Neuronal stem cell (in vitro differentiated cells): Measurements from ENCODE around the gene TRIM9.
A peak's percentile ranks its signal among the peaks of the same experiment; 100 is the strongest.

Source experiments
- DNase-seq: peaks from one replicate; pipeline ENCODE4 v3.0.0-alpha.2; 2013; ENCODE audit warnings: low spot score
- H2AFZ ChIP-seq: one replicate; pipeline ENCODE4 v1.6.1; 2013; ENCODE audit warnings: mild to moderate bottlenecking, low read length, inconsistent platforms
- H2AK5ac ChIP-seq: 2 replicates; pipeline ENCODE4 v1.6.1; 2013; ENCODE audit warnings: low read depth, mild to moderate bottlenecking, inconsistent platforms, low read length, moderate library complexity, mixed read lengths
- H2BK120ac ChIP-seq: 2 replicates; pipeline ENCODE4 v1.6.1; 2013; ENCODE audit warnings: low read depth, mild to moderate bottlenecking, inconsistent platforms, low read length, moderate library complexity, mixed read lengths
- H2BK12ac ChIP-seq: one replicate; pipeline ENCODE4 v1.6.1; 2013; ENCODE audit warnings: low read length, inconsistent platforms
- H2BK15ac ChIP-seq: 2 replicates; pipeline ENCODE4 v1.6.1; 2013; ENCODE audit warnings: mild to moderate bottlenecking, low read length, inconsistent platforms, mixed read lengths
- H2BK5ac ChIP-seq: one replicate; pipeline ENCODE4 v1.6.1; 2013; ENCODE audit warnings: inconsistent platforms, mild to moderate bottlenecking, low read length, moderate library complexity
- H3K14ac ChIP-seq: one replicate; pipeline ENCODE4 v1.6.1; 2013; ENCODE audit warnings: low read length, inconsistent platforms
- H3K18ac ChIP-seq: 2 replicates; pipeline ENCODE4 v1.6.1; 2013; ENCODE audit warnings: low read length, inconsistent platforms
- H3K23ac ChIP-seq: 2 replicates; pipeline ENCODE4 v1.6.1; 2013; ENCODE audit warnings: low read depth, mild to moderate bottlenecking, mixed read lengths, low read length, inconsistent platforms; ENCODE audit not compliant: poor library complexity
- H3K27ac ChIP-seq: replicated peaks from 3 replicates; pipeline ENCODE4 v1.5.1; 2013; ENCODE audit warnings: low read length, inconsistent platforms
- H3K27me3 ChIP-seq, 3 experiments: 2 replicates each; pipeline ENCODE4 v1.6.1; 2013; ENCODE audit warnings: low read length in 3 of 3, mild to moderate bottlenecking in 2 of 3, inconsistent platforms in 1 of 3, low read depth in 1 of 3, mixed read lengths in 1 of 3, moderate library complexity in 1 of 3; ENCODE audit not compliant: control insufficient read depth in 3 of 3, insufficient read depth in 3 of 3
- H3K36me3 ChIP-seq, 2 donors: replicated peaks in 1 of 2; 2 replicates each; pipeline ENCODE4 v1.6.1; 2013; ENCODE audit warnings: low read length in 2 of 2; ENCODE audit not compliant: control insufficient read depth in 2 of 2, insufficient read depth in 2 of 2
- H3K4ac ChIP-seq: 2 replicates; pipeline ENCODE4 v1.6.1; 2013; ENCODE audit warnings: inconsistent platforms, mild to moderate bottlenecking, low read length, moderate library complexity
- H3K4me1 ChIP-seq, 2 donors: 1 replicate in 1 of 2; 2 replicates in 1 of 2; pipeline ENCODE4 v1.6.1; 2013; ENCODE audit warnings: low read length in 2 of 2, low read depth in 1 of 2; ENCODE audit not compliant: control insufficient read depth in 2 of 2, insufficient read depth in 1 of 2
- H3K4me2 ChIP-seq: one replicate; pipeline ENCODE4 v1.6.1; 2013; ENCODE audit warnings: mild to moderate bottlenecking, low read length, inconsistent platforms; ENCODE audit not compliant: insufficient read depth, poor library complexity, severe bottlenecking
- H3K4me3 ChIP-seq, 2 donors: 2 replicates each; pipeline ENCODE4 v1.5.1; 2013; ENCODE audit warnings: low read length in 2 of 2, mild to moderate bottlenecking in 2 of 2, inconsistent platforms in 1 of 2, moderate library complexity in 1 of 2
- H3K79me1 ChIP-seq: one replicate; pipeline ENCODE4 v1.6.1; 2013; ENCODE audit warnings: low read depth, mild to moderate bottlenecking, inconsistent platforms, low read length, moderate library complexity
- H3K9ac ChIP-seq: one replicate; pipeline ENCODE4 v1.6.1; 2013; ENCODE audit warnings: mild to moderate bottlenecking, low read depth, low read length, inconsistent platforms; ENCODE audit not compliant: poor library complexity
- H3K9me3 ChIP-seq, 2 donors: replicated peaks in 1 of 2; 2 replicates each; pipeline versions ENCODE3 to v1.6.1; 2013; ENCODE audit warnings: low read length in 2 of 2, mild to moderate bottlenecking in 2 of 2, inconsistent platforms in 1 of 2, low read depth in 1 of 2, mixed read lengths in 1 of 2, moderate library complexity in 1 of 2; ENCODE audit not compliant: control insufficient read depth in 2 of 2, insufficient read depth in 1 of 2
- H4K8ac ChIP-seq: one replicate; pipeline ENCODE4 v1.6.1; 2013; ENCODE audit warnings: low read depth, mild to moderate bottlenecking, inconsistent platforms, low read length, moderate library complexity
- H4K91ac ChIP-seq: one replicate; pipeline ENCODE4 v1.6.1; 2013; ENCODE audit warnings: low read length, low read depth, mild to moderate bottlenecking, inconsistent platforms; ENCODE audit not compliant: poor library complexity
- WGBS, 2 donors: extraction: QIAGEN DNeasy Blood & Tissue Kit; methylation state at CpG; one replicate each; pipeline ENCODE4 v1.1.7; 2013; ENCODE audit warnings: missing lambda C conversion rate in 2 of 2, mixed read lengths in 1 of 2; ENCODE audit not compliant: insufficient read length in 2 of 2, insufficient replicate concordance in 1 of 2; ENCODE audit errors: extremely low coverage in 2 of 2; 5-methylcytosine and 5-hydroxymethylcytosine counted together

Gene TRIM9

DNA sequence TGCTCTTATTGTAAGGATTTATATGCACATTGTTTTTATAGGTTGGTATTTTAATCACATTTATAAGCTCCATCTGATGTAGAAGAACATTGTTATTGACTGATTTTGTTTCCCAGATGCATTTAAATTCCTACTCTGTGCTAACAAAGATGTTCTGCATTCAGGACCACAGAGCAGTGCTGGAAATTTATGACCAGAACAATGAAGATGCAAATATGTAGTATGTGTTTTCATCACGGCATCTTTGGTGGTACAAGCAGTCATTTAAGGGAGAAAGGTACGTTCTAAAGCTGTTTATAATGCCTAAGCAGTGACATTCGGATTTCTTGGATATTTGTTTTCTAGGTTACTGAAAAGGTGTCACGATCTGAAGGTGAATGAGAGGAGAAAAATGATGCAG, 66.5 kb downstream of the TRIM9 start:
- WGBS, 2 donors: no CpG with 5 or more reads among the region's 4 CpGs
- no peak overlapping the region for H4K91ac ChIP-seq
- no peak overlapping the region for H2BK15ac ChIP-seq
- H3K4me1 ChIP-seq: peaks cover 4 to 6% of the 10 kb centered on the region in 2 donors
- H4K8ac ChIP-seq: no peak overlapping the region
- DNase-seq: no peak
- no peak overlapping the region for H3K27ac ChIP-seq
- H2BK5ac ChIP-seq: no peak overlapping the region
- no peak overlapping the region for H2AK5ac ChIP-seq
- H2BK12ac ChIP-seq: no peak overlapping the region
- no peak overlapping the region for H3K23ac ChIP-seq
- H3K4me3 ChIP-seq: no peak overlapping the region
- H3K9me3 ChIP-seq: no peaks in the 10 kb centered on the region
- no peak overlapping the region for H3K4ac ChIP-seq
- no peak overlapping the region for H2AFZ ChIP-seq
- no peaks in the 10 kb centered on the region for H3K79me1 ChIP-seq
- no peak overlapping the region for H3K18ac ChIP-seq
- no peaks in the 10 kb centered on the region for H3K27me3 ChIP-seq
- H3K36me3 ChIP-seq: no peaks in the 10 kb centered on the region
- H3K4me2 ChIP-seq: no peak overlapping the region
- H3K14ac ChIP-seq: no peak overlapping the region
- no peak overlapping the region for H2BK120ac ChIP-seq
- no peak overlapping the region for H3K9ac ChIP-seq

DNA sequence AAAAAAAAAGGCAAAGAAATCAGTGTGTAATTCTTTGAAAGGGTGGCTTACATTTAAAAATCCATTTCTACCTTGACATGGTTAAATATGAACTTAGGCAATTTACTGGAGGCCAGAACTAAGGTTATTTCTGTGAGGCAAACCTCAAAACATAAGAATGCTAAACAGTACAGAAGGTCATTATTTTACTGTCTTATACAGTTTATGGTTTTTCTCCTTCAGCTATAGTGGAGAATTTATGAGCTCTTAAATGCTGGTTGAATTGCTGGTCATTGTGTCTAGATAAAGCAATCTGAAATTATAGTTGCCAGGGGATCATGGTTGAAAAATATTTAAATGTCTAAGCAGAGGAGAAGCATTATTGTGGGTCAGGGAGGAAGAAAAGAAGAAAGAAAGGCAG, 70.5 kb downstream of the TRIM9 start:
- no peak overlapping the region for H3K18ac ChIP-seq
- H2BK5ac ChIP-seq: no peak overlapping the region
- no peak overlapping the region for H2AK5ac ChIP-seq
- H2BK12ac ChIP-seq: no peak overlapping the region
- peaks cover 2 to 4% of the 10 kb centered on the region in 2 donors for H3K36me3 ChIP-seq
- H3K9me3 ChIP-seq: peaks cover 4 to 5% of the 10 kb centered on the region in 2 donors
- H4K8ac ChIP-seq: no peak overlapping the region
- no peak overlapping the region for H2BK120ac ChIP-seq
- no peak overlapping the region for H3K4me2 ChIP-seq
- no peak overlapping the region for H3K27ac ChIP-seq
- H3K27me3 ChIP-seq: no peaks in the 10 kb centered on the region
- no peak overlapping the region for H3K4me3 ChIP-seq
- no peak overlapping the region for H4K91ac ChIP-seq
- no peak overlapping the region for H3K9ac ChIP-seq
- H3K23ac ChIP-seq: no peak overlapping the region
- no peak for DNase-seq
- H3K14ac ChIP-seq: no peak overlapping the region
- H2AFZ ChIP-seq: no peak overlapping the region
- H3K4me1 ChIP-seq: peaks cover 6 to 7% of the 10 kb centered on the region in 2 donors
- no peak overlapping the region for H3K4ac ChIP-seq
- H3K79me1 ChIP-seq: no peaks in the 10 kb centered on the region
- no peak overlapping the region for H2BK15ac ChIP-seq

DNA sequence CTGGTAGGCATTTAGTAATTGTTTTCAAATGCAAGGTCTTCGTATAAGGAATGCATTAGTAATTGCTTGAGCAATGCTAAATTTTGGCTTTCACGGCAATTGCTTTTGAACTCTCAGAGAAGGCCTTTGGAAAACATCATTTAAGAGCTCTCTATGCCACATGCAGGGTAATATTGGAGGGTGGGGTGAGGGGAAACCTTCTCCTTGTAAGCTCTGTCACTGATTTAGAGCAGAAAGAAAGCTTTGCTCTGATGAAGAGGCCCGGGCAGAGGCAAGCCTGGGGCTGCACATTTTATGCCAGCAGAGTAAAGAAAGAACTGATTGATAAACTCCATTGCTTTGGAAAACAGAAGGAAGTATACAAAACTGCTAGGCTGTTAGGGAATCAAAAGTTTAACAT, 70.9 kb downstream of the TRIM9 start:
- Histone ChIP-seq H3K23ac (no peak overlapping the region), H2AFZ (no peak overlapping the region), H3K36me3 (peaks cover 2 to 4% of the 10 kb centered on the region in 2 donors), H3K14ac (no peak overlapping the region), H3K9ac (no peak overlapping the region), H4K91ac (no peak overlapping the region), H3K4me3 (no peak overlapping the region), H3K4me2 (no peak overlapping the region), H3K18ac (no peak overlapping the region), H3K27ac (no peak overlapping the region), H3K9me3 (peaks cover 4 to 5% of the 10 kb centered on the region in 2 donors), H3K4me1 (peaks cover 6 to 7% of the 10 kb centered on the region in 2 donors), H3K79me1 (no peaks in the 10 kb centered on the region), H2BK120ac (no peak overlapping the region), H2AK5ac (no peak overlapping the region), H3K4ac (no peak overlapping the region), H2BK5ac (no peak overlapping the region), H2BK12ac (no peak overlapping the region), H3K27me3 (no peaks in the 10 kb centered on the region), H4K8ac (no peak overlapping the region), H2BK15ac (no peak overlapping the region)
- WGBS, 2 donors: no CpG with 5 or more reads among the region's 3 CpGs
- no peak for DNase-seq

DNA sequence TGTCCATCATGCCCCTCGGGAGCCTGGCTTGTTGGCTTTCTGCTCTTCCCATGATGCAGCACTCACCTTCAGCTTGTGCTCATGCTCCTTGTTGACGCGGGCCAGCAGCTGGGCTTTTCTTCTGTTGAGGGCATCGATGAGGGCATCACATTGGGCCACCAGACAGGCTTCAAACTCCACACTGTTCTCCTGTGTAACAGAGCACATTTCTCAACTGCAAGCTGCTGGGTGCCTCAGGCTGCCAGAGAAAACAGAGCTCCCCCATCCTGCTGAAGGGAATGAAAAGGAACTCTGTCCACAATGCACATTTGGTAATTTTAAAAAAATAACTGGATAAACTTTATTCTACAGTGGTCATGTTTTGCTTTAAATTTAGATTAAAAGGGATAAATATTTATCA, 72.1 kb downstream of the TRIM9 start:
- DNase-seq: no peak
- Histone ChIP-seq H2AK5ac (no peak overlapping the region), H2BK5ac (no peak overlapping the region), H3K79me1 (no peaks in the 10 kb centered on the region), H3K14ac (no peak overlapping the region), H3K4ac (no peak overlapping the region), H3K27ac (no peak overlapping the region), H2BK12ac (no peak overlapping the region), H4K91ac (no peak overlapping the region), H4K8ac (no peak overlapping the region), H3K4me3 (no peak overlapping the region), H3K4me1 (peaks cover 3 to 5% of the 10 kb centered on the region in 2 donors), H2BK15ac (no peak overlapping the region), H2BK120ac (no peak overlapping the region), H3K4me2 (no peak overlapping the region), H3K18ac (peak overlapping the region; percentile 24), H3K23ac (no peak overlapping the region), H3K27me3 (no peaks in the 10 kb centered on the region), H3K9me3 (peaks cover 4 to 5% of the 10 kb centered on the region in 2 donors), H2AFZ (no peak overlapping the region), H3K36me3 (peaks cover 2 to 4% of the 10 kb centered on the region in 2 donors), H3K9ac (no peak overlapping the region)
- no CpG with 5 or more reads among the region's 4 CpGs for WGBS, 2 donors
